CD14-positive monocyte (primary cell): ENCODE data around the gene SLC47A2. TPM values are rescaled to one million over a fixed set of nuclear protein-coding genes. Genes with fewer than 3 reads are reported as not detected.

Experiments
- DNase-seq, 3 donors: peaks; one replicate each; pipeline ENCODE4 v3.0.0-alpha.2; 2011 to 2022
- H2AFZ ChIP-seq: 2 replicates; pipeline ENCODE4 v1.6.0; 2012; ENCODE audit warnings: mild to moderate bottlenecking, low read depth, low read length, inconsistent platforms; ENCODE audit not compliant: insufficient read depth, poor library complexity, severe bottlenecking
- H3K27ac ChIP-seq, 2 donors: 1 replicate in 1 of 2; 2 replicates in 1 of 2; pipeline ENCODE4 v1.5.1; 2012 to 2013; ENCODE audit warnings: low read length in 2 of 2, control low read depth in 1 of 2, inconsistent platforms in 1 of 2, low read depth in 1 of 2, mild to moderate bottlenecking in 1 of 2
- H3K27me3 ChIP-seq, 2 donors: one replicate each; pipeline versions ENCODE4 v1.6.0 to v1.6.1; 2011 to 2013; ENCODE audit warnings: low read length in 2 of 2; ENCODE audit not compliant: control insufficient read depth in 2 of 2, insufficient read depth in 2 of 2
- H3K36me3 ChIP-seq, 2 donors: replicated peaks in 1 of 2; 1 replicate in 1 of 2; 2 replicates in 1 of 2; pipeline versions ENCODE4 v1.5.1 to v1.6.1; 2012 to 2013; ENCODE audit warnings: low read length in 2 of 2, control low read depth in 1 of 2, inconsistent platforms in 1 of 2, mild to moderate bottlenecking in 1 of 2; ENCODE audit not compliant: insufficient read depth in 2 of 2, control insufficient read depth in 1 of 2
- H3K4me1 ChIP-seq, 2 donors: 1 replicate in 1 of 2; 2 replicates in 1 of 2; pipeline versions ENCODE4 v1.5.1 to v1.6.1; 2012 to 2013; ENCODE audit warnings: low read length in 2 of 2, control low read depth in 1 of 2, inconsistent platforms in 1 of 2, mild to moderate bottlenecking in 1 of 2, moderate library complexity in 1 of 2; ENCODE audit not compliant: insufficient read depth in 2 of 2, control insufficient read depth in 1 of 2
- H3K4me2 ChIP-seq: replicated peaks from 2 replicates; pipeline ENCODE3; 2012; ENCODE audit warnings: low read length, moderate library complexity, mild to moderate bottlenecking; ENCODE audit not compliant: poor library complexity, severe bottlenecking; ENCODE audit errors: extremely low read depth
- H3K4me3 ChIP-seq, 3 experiments: fragments of 200-600 bp in 1 of 3; sonication (generic) in 1 of 3; replicated peaks in 1 of 3; 1 replicate in 2 of 3; 2 replicates in 1 of 3; pipeline ENCODE4 v1.5.1; 2011 to 2013; ENCODE audit warnings: low read length in 3 of 3, mild to moderate bottlenecking in 3 of 3, control low read depth in 2 of 3, low read depth in 2 of 3, inconsistent platforms in 1 of 3, moderate library complexity in 1 of 3
- H3K79me2 ChIP-seq: 2 replicates; pipeline ENCODE4 v1.6.0; 2012; ENCODE audit warnings: mild to moderate bottlenecking, control low read depth, inconsistent platforms, low read length, moderate library complexity; ENCODE audit not compliant: insufficient read depth
- H3K9ac ChIP-seq: 2 replicates; pipeline ENCODE4 v1.6.0; 2017; ENCODE audit warnings: low read length, mild to moderate bottlenecking; ENCODE audit not compliant: insufficient read depth, poor library complexity, severe bottlenecking
- H3K9me3 ChIP-seq, 2 donors: replicated peaks in 1 of 2; 1 replicate in 1 of 2; 2 replicates in 1 of 2; pipeline versions ENCODE4 v1.5.1 to v1.6.1; 2012 to 2013; ENCODE audit warnings: low read length in 2 of 2, control low read depth in 1 of 2; ENCODE audit not compliant: control insufficient read depth in 1 of 2, insufficient read depth in 1 of 2
- H4K20me1 ChIP-seq: 2 replicates; pipeline ENCODE4 v1.6.0; 2012; ENCODE audit warnings: mild to moderate bottlenecking, low read length, control low read depth, moderate library complexity; ENCODE audit not compliant: insufficient read depth
- H3K27ac Mint-ChIP-seq, 7 donors: one replicate each; pipeline ENCODE4 v1.8.0; 2020; ENCODE audit warnings: mild to moderate bottlenecking in 7 of 7, mixed read lengths in 7 of 7, moderate library complexity in 6 of 7, inconsistent platforms in 2 of 7
- H3K27me3 Mint-ChIP-seq, 3 donors: one replicate each; pipeline ENCODE4 v1.8.0; 2021 to 2022; ENCODE audit warnings: low read depth in 3 of 3, mild to moderate bottlenecking in 3 of 3, mixed read lengths in 3 of 3, moderate library complexity in 3 of 3, inconsistent platforms in 1 of 3
- H3K36me3 Mint-ChIP-seq, 2 donors: one replicate each; pipeline ENCODE4 v1.8.0; 2020; ENCODE audit warnings: mixed read lengths in 2 of 2, inconsistent platforms in 1 of 2, mild to moderate bottlenecking in 1 of 2
- H3K4me1 Mint-ChIP-seq: one replicate; pipeline ENCODE4 v1.8.0; 2020; ENCODE audit warnings: mild to moderate bottlenecking, mixed read lengths
- H3K4me3 Mint-ChIP-seq, 2 donors: one replicate each; pipeline ENCODE4 v1.8.0; 2020; ENCODE audit warnings: mild to moderate bottlenecking in 2 of 2, mixed read lengths in 2 of 2, moderate library complexity in 1 of 2
- H3K9me3 Mint-ChIP-seq, 7 donors: one replicate each; pipeline ENCODE4 v1.8.0; 2020 to 2022; ENCODE audit warnings: mixed read lengths in 7 of 7, mild to moderate bottlenecking in 6 of 7, moderate library complexity in 6 of 7, inconsistent platforms in 2 of 7
- CTCF ChIP-seq: fragments of 200-600 bp; IDR thresholded peaks from one replicate; pipeline ENCODE4 v1.8.0; 2022; ENCODE audit warnings: antibody characterized with exemption, mild to moderate bottlenecking
- WGBS: methylation state at CpG from one replicate; pipeline ENCODE4 v1.1.5; 2013; ENCODE audit warnings: missing lambda C conversion rate; ENCODE audit not compliant: insufficient coverage; 5-methylcytosine and 5-hydroxymethylcytosine counted together
- intact Hi-C, 2 donors: fragments of 100-400 bp; cut with micrococcal nuclease; formaldehyde crosslinking; loops; one replicate each; pipeline versions ENCODE4 v1.15.0 to v1.15.1; 2023
- polyA plus RNA-seq, 3 donors: library from polyadenylated mRNA; depleted of rRNA in 1 of 3; unstranded in 2 of 3; stranded (reverse) in 1 of 3; fragments of 300-500 nt in 2 of 3; fragments of >200 nt in 1 of 3; fragmentation: Illumina TruSeq in 2 of 3; gene quantifications; 1 replicate in 2 of 3; 2 replicates in 1 of 3; pipeline ENCODE4 v1.2.3, GENCODE V29; 2012 to 2021

SLC47A2 gene
- polyA plus RNA-seq, 3 donors: not detected

- H3K4me3 ChIP-seq: no peak overlapping the region
- Mint-ChIP-seq H3K4me3 (no peak overlapping the region), H3K27me3 (no peaks in the 10 kb centered on the region), H3K4me1 (no peaks in the 10 kb centered on the region), H3K27ac (no peak overlapping the region), H3K36me3 (peaks cover 70 to 83% of the 10 kb centered on the region in 2 donors), H3K9me3 (no peaks in the 10 kb centered on the region)
- no peak overlapping the region for H3K4me2 ChIP-seq
- peaks cover 45 to 97% of the 10 kb centered on the region in 2 donors for H3K36me3 ChIP-seq
- TF ChIP-seq CTCF: no peak
- H2AFZ ChIP-seq: no peak overlapping the region
- H3K79me2 ChIP-seq: no peaks in the 10 kb centered on the region
- DNase-seq: no peak
- H3K9me3 ChIP-seq: no peaks in the 10 kb centered on the region
- H3K4me1 ChIP-seq: no peaks in the 10 kb centered on the region
- no CpG with 5 or more reads among the region's 3 CpGs for WGBS
- H4K20me1 ChIP-seq: no peaks in the 10 kb centered on the region
- H3K9ac ChIP-seq: no peak overlapping the region
- no peak overlapping the region for H3K27ac ChIP-seq
- intact Hi-C loops: no loop called here
- H3K27me3 ChIP-seq: no peaks in the 10 kb centered on the region
Observed at GRCh38 chr17:19673623-19674022, 42.8 kb downstream of the SLC47A2 start.

- Histone ChIP-seq H3K36me3 (peaks cover 45 to 82% of the 10 kb centered on the region in 2 donors), H3K9ac (no peak overlapping the region), H3K79me2 (no peaks in the 10 kb centered on the region), H3K9me3 (no peaks in the 10 kb centered on the region), H3K4me1 (no peaks in the 10 kb centered on the region), H2AFZ (no peak overlapping the region), H3K27me3 (no peaks in the 10 kb centered on the region), H3K27ac (no peak overlapping the region), H4K20me1 (no peaks in the 10 kb centered on the region), H3K4me2 (no peak overlapping the region), H3K4me3 (no peak overlapping the region)
- TF ChIP-seq CTCF: no peak
- no peak overlapping the region for H3K27ac Mint-ChIP-seq
- H3K27me3 Mint-ChIP-seq: no peaks in the 10 kb centered on the region
- H3K36me3 Mint-ChIP-seq: peaks cover 61 to 72% of the 10 kb centered on the region in 2 donors
- no peak for DNase-seq
- no peak overlapping the region for H3K4me3 Mint-ChIP-seq
- WGBS: 94% methylated on average over 4 of the region's 5 CpGs
- intact Hi-C loops: no loop called here
- no peaks in the 10 kb centered on the region for H3K9me3 Mint-ChIP-seq
- H3K4me1 Mint-ChIP-seq: no peaks in the 10 kb centered on the region
Observed at GRCh38 chr17:19672009-19672750, 44.2 kb downstream of the SLC47A2 start.
